ENCODE results near the gene RPL39.

- TF ChIP-seq, protein P1, sequence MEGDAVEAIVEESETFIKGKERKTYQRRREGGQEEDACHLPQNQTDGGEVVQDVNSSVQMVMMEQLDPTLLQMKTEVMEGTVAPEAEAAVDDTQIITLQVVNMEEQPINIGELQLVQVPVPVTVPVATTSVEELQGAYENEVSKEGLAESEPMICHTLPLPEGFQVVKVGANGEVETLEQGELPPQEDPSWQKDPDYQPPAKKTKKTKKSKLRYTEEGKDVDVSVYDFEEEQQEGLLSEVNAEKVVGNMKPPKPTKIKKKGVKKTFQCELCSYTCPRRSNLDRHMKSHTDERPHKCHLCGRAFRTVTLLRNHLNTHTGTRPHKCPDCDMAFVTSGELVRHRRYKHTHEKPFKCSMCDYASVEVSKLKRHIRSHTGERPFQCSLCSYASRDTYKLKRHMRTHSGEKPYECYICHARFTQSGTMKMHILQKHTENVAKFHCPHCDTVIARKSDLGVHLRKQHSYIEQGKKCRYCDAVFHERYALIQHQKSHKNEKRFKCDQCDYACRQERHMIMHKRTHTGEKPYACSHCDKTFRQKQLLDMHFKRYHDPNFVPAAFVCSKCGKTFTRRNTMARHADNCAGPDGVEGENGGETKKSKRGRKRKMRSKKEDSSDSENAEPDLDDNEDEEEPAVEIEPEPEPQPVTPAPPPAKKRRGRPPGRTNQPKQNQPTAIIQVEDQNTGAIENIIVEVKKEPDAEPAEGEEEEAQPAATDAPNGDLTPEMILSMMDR (IDR thresholded peaks at IDR 0.05) = no peak
- TF ChIP-seq, protein P2, sequence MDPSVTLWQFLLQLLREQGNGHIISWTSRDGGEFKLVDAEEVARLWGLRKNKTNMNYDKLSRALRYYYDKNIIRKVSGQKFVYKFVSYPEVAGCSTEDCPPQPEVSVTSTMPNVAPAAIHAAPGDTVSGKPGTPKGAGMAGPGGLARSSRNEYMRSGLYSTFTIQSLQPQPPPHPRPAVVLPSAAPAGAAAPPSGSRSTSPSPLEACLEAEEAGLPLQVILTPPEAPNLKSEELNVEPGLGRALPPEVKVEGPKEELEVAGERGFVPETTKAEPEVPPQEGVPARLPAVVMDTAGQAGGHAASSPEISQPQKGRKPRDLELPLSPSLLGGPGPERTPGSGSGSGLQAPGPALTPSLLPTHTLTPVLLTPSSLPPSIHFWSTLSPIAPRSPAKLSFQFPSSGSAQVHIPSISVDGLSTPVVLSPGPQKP (IDR thresholded peaks at IDR 0.05; ENCODE audit: low read depth, low read length) = no peak
These were observed 17.8 kb upstream of the RPL39 start for GRCh38 chrX:119809185-119809666.

Data from A549 (cell line).